BLaER1 (cell line): ENCODE data around the gene KLHL29.

ENCODE experiments used
- H3K27ac ChIP-seq: shearing (Covaris generic); formaldehyde crosslinking; 2 replicates; pipeline ENCODE4 v1.8.1; 2022
- H3K27me3 ChIP-seq: shearing (Covaris generic); formaldehyde crosslinking; 2 replicates; pipeline ENCODE4 v1.8.1; 2022
- H3K36me3 ChIP-seq: shearing (Covaris generic); formaldehyde crosslinking; 2 replicates; pipeline ENCODE4 v1.8.1; 2022
- H3K4me1 ChIP-seq: shearing (Covaris generic); formaldehyde crosslinking; 2 replicates; pipeline ENCODE4 v1.8.1; 2022
- H3K4me2 ChIP-seq: shearing (Covaris generic); formaldehyde crosslinking; 2 replicates; pipeline ENCODE4 v1.8.1; 2022
- H3K4me3 ChIP-seq: shearing (Covaris generic); formaldehyde crosslinking; 2 replicates; pipeline ENCODE4 v1.8.1; 2022
- H3K9ac ChIP-seq: shearing (Covaris generic); formaldehyde crosslinking; 2 replicates; pipeline ENCODE4 v1.8.1; 2022
- H3K9me3 ChIP-seq: shearing (Covaris generic); formaldehyde crosslinking; 2 replicates; pipeline ENCODE4 v1.8.1; 2022
- H4K20me1 ChIP-seq: shearing (Covaris generic); formaldehyde crosslinking; 2 replicates; pipeline ENCODE4 v1.8.1; 2022
- Cebpa-rat ChIP-seq: shearing (Covaris generic); IDR thresholded peaks from 2 replicates; pipeline ENCODE4 v1.8.1; 2022

KLHL29 gene

GRCh38 chr2:23350792-23351355 is 34.1 kb upstream of the KLHL29 start:
- TF ChIP-seq Cebpa-rat, result no peak
- no peaks in the 10 kb centered on the region for H4K20me1 ChIP-seq
- no peaks in the 10 kb centered on the region for H3K9me3 ChIP-seq
- peak overlapping the region; percentile 20; the same call in 1 of the 2 replicates for H3K9ac ChIP-seq
- 0 out of 2 replicates have a peak overlapping the region, but pooled peaks have one; percentile 35 for H3K27ac ChIP-seq
- H3K4me1 ChIP-seq, result peaks cover 26% of the 10 kb centered on the region
- no peaks in the 10 kb centered on the region for H3K36me3 ChIP-seq
- H3K27me3 ChIP-seq, result no peaks in the 10 kb centered on the region
- H3K4me3 ChIP-seq, result no peak overlapping the region
- H3K4me2 ChIP-seq, result peak overlapping the region; percentile 76

- Histone ChIP-seq H4K20me1 (no peaks in the 10 kb centered on the region), H3K9ac (peak overlapping the region; percentile 20; the same call in 1 of the 2 replicates), H3K27me3 (no peaks in the 10 kb centered on the region), H3K27ac (peak overlapping the region; percentile 51), H3K9me3 (no peaks in the 10 kb centered on the region), H3K4me1 (peaks cover 26% of the 10 kb centered on the region), H3K4me2 (peak overlapping the region; percentile 76), H3K36me3 (no peaks in the 10 kb centered on the region), H3K4me3 (no peak overlapping the region)
- no peak for TF ChIP-seq Cebpa-rat
Measured at GRCh38 chr2:23351388-23352141, 33.4 kb upstream of the KLHL29 start.

DNA sequence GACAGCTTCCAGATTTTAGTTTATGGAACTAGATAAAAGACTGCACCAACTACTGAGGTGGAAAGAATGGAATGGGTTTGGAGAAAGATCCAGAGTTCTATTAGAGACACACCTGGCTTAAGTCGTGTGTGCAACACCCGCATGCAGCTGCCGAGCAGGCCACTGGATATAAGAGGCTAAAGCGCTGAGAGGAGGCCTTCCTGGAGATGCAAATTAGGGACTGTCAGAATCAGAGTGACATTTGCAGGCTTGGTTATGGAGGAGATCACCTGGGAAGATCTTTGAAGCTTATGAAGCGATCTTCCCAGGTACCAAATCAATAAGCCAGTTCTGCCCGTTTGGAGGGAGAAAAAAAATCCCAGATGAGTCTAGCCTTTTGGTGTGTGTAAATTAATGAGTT is 30.4 kb upstream of the KLHL29 start:
- Histone ChIP-seq H3K4me2 (no peak overlapping the region), H3K27ac (no peak overlapping the region)

GRCh38 chr2:23355001-23355400 is 30.0 kb upstream of the KLHL29 start:
- Histone ChIP-seq H3K36me3 (no peaks in the 10 kb centered on the region), H3K9ac (no peak overlapping the region), H3K4me1 (peaks cover 24% of the 10 kb centered on the region), H3K4me2 (no peak overlapping the region), H3K4me3 (no peak overlapping the region), H3K9me3 (no peaks in the 10 kb centered on the region), H3K27me3 (no peaks in the 10 kb centered on the region), H4K20me1 (no peaks in the 10 kb centered on the region), H3K27ac (no peak overlapping the region)
- no peak for TF ChIP-seq Cebpa-rat

More for the DNA sequence above, 30.4 kb upstream of the KLHL29 start:
- no peaks in the 10 kb centered on the region for H3K27me3 ChIP-seq
- no peaks in the 10 kb centered on the region for H4K20me1 ChIP-seq
- no peak overlapping the region for H3K9ac ChIP-seq
- no peak overlapping the region for H3K4me3 ChIP-seq
- TF ChIP-seq Cebpa-rat, result no peak
- peaks cover 26% of the 10 kb centered on the region for H3K4me1 ChIP-seq
- no peaks in the 10 kb centered on the region for H3K36me3 ChIP-seq
- no peaks in the 10 kb centered on the region for H3K9me3 ChIP-seq

GRCh38 chr2:23356711-23357110 is 28.3 kb upstream of the KLHL29 start:
- Histone ChIP-seq H3K4me3 (no peak overlapping the region), H3K36me3 (no peaks in the 10 kb centered on the region), H3K27me3 (no peaks in the 10 kb centered on the region), H3K9me3 (no peaks in the 10 kb centered on the region), H3K4me1 (peaks cover 6% of the 10 kb centered on the region), H3K9ac (no peak overlapping the region), H3K4me2 (no peak overlapping the region), H4K20me1 (no peaks in the 10 kb centered on the region), H3K27ac (no peak overlapping the region)
- TF ChIP-seq Cebpa-rat, result no peak

GRCh38 chr2:23359631-23360567 is 25.1 kb upstream of the KLHL29 start:
- Histone ChIP-seq H3K9me3 (no peaks in the 10 kb centered on the region), H3K36me3 (no peaks in the 10 kb centered on the region), H4K20me1 (no peaks in the 10 kb centered on the region), H3K9ac (no peak overlapping the region), H3K27me3 (no peaks in the 10 kb centered on the region), H3K4me1 (no peaks in the 10 kb centered on the region), H3K27ac (no peak overlapping the region), H3K4me3 (no peak overlapping the region), H3K4me2 (no peak overlapping the region)
- no peak for TF ChIP-seq Cebpa-rat

- no peaks in the 10 kb centered on the region for H3K9me3 ChIP-seq
Measured at GRCh38 chr2:23360571-23361125, 24.3 kb upstream of the KLHL29 start.

GRCh38 chr2:23361152-23361551 is 23.8 kb upstream of the KLHL29 start:
- no peak for TF ChIP-seq Cebpa-rat
- Histone ChIP-seq H3K9me3 (no peaks in the 10 kb centered on the region), H4K20me1 (no peaks in the 10 kb centered on the region), H3K9ac (no peak overlapping the region), H3K4me2 (no peak overlapping the region), H3K36me3 (no peaks in the 10 kb centered on the region), H3K27ac (no peak overlapping the region), H3K27me3 (no peaks in the 10 kb centered on the region), H3K4me1 (no peaks in the 10 kb centered on the region), H3K4me3 (no peak overlapping the region)

More at GRCh38 chr2:23360571-23361125, 24.3 kb upstream of the KLHL29 start:
- H3K4me1 ChIP-seq, result no peaks in the 10 kb centered on the region
- H3K4me2 ChIP-seq, result no peak overlapping the region
- no peaks in the 10 kb centered on the region for H4K20me1 ChIP-seq
- no peak overlapping the region for H3K4me3 ChIP-seq
- H3K36me3 ChIP-seq, result no peaks in the 10 kb centered on the region
- no peaks in the 10 kb centered on the region for H3K27me3 ChIP-seq
- TF ChIP-seq Cebpa-rat, result no peak
- no peak overlapping the region for H3K27ac ChIP-seq
- no peak overlapping the region for H3K9ac ChIP-seq

DNA sequence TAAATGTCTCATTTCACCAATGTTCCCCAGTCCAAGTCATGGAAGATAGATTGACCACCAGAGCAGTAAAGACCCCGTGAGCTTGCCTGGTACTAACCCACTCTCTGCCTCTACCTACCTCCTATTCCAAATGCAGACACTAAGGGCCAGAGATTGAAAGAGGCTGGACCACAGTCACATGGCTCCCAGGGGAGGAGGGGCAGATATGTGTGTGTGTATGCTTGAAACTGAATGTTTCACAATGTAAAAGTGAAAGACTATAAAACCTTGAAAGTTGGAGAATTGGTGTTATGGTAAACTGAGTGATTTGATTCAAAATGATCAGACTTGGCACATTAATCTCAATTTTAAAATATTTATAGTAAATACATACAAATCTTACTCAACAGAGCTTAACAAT is 21.7 kb upstream of the KLHL29 start:
- no peak for TF ChIP-seq Cebpa-rat
- Histone ChIP-seq H3K27me3 (no peaks in the 10 kb centered on the region), H3K4me3 (no peak overlapping the region), H3K36me3 (no peaks in the 10 kb centered on the region), H3K4me2 (no peak overlapping the region), H3K9ac (no peak overlapping the region), H3K27ac (no peak overlapping the region), H3K4me1 (no peaks in the 10 kb centered on the region), H3K9me3 (no peaks in the 10 kb centered on the region), H4K20me1 (no peaks in the 10 kb centered on the region)
